ENCODE measurements around the gene VWA2. TPM values are rescaled to one million over a fixed set of nuclear protein-coding genes. Genes with fewer than 3 reads are reported as not detected.

The VWA2 gene
- polyA plus RNA-seq, 2 of the 4 experiments (the other 2 are of a cell fraction), result not detected

DNA sequence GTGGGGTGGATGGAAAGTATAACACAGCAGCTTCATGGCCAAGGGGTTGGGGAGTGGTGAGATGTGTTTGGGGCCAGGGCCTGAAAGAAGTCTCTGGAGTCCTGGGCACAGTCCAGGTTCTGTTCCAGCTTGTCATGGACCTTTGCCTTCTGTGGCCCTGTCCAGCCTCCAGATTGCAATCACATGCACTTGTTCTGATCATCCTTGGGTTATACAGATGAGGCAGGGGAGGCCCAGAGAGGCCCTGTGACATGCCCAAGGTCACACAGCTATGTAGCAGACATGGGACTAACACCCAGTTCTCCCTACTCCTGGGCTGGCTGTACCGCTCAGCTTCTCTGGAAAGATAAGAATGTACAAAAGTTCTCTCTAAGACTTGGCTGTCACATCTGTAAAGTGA is 11.7 kb downstream of the VWA2 start (continued):
- TF ChIP-seq POLR2A (IDR thresholded peaks at IDR 0.05; ENCODE audit: low read length) (no peak), MYC (IDR thresholded peaks at IDR 0.05; ENCODE audit: borderline replicate concordance, low read length) (no peak), EHMT2 (IDR thresholded peaks at IDR 0.05; ENCODE audit: low read depth) (no peak), MAFK (IDR thresholded peaks at IDR 0.05; ENCODE audit: partially characterized antibody) (no peak), ESRRA (IDR thresholded peaks at IDR 0.05; ENCODE audit: borderline replicate concordance, low read length) (no peak), ZNF302 (CRISPR knock-in tag; IDR thresholded peaks at IDR 0.05) (no peak), HOXB13 (CRISPR knock-in tag; IDR thresholded peaks at IDR 0.05; ENCODE audit: low read depth) (no peak), PHF8 (IDR thresholded peaks at IDR 0.05; ENCODE audit: borderline replicate concordance, low read depth) (no peak), RFX5 (IDR thresholded peaks at IDR 0.05) (no peak), KDM5A (IDR thresholded peaks at IDR 0.05) (no peak)
- TF ChIP-seq, protein P1, sequence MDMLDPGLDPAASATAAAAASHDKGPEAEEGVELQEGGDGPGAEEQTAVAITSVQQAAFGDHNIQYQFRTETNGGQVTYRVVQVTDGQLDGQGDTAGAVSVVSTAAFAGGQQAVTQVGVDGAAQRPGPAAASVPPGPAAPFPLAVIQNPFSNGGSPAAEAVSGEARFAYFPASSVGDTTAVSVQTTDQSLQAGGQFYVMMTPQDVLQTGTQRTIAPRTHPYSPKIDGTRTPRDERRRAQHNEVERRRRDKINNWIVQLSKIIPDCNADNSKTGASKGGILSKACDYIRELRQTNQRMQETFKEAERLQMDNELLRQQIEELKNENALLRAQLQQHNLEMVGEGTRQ (IDR thresholded peaks at IDR 0.05), result no peak

DNA sequence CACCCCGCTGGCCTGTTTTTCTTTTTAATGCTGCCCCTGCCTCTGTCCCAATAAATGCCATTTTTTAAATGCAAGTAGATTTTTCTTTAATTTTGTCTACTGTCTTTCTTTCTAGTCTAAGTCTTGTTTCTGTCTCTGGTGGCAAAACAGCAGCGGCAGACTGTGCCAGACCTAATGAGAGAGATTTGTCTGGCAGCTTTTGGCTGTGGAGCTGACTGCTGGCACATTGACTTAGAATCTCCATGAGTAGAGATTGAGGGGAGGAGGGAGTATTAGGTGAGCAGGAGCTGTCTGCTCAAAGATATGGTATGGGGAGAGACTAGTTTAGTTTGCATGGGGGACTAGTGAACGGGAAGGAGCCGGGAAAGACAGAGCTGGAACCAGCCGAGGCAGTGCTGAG is 13.0 kb downstream of the VWA2 start:
- DNase-seq (ENCODE audit: low read depth in 1 of 2, low spot score in 1 of 2) (no peak), ATAC-seq (peak in 1 of 2 experiments; percentile 23; a peak in 4 of 6 replicates), FAIRE-seq (no peak)
- ChIA-PET CTCF (interaction anchor here (1.1 to 1.6 kb wide), 4 partner anchors 11 to 39 kb away, joined by 3 to 5 read pairs (median 4); no protein-coding TSS in a partner anchor), POLR2A (no interaction called here)
- no peaks in the 10 kb centered on the region for H3K9me3 ChIP-seq
- H3K4me3 ChIP-seq, result no peak overlapping the region
- H3K4me2 ChIP-seq, result no peak overlapping the region
- TF ChIP-seq HOXA7 (CRISPR knock-in tag; IDR thresholded peaks at IDR 0.05) (no peak), KDM1A (IDR thresholded peaks at IDR 0.05; ENCODE audit: low read depth) (no peak)
- WGBS (ENCODE audit: missing lambda C conversion rate), result 79% methylated on average over 5 of the region's 5 CpGs
- H3K27ac ChIP-seq, result no peak overlapping the region
- no peaks in the 10 kb centered on the region for H3K4me1 ChIP-seq

DNA sequence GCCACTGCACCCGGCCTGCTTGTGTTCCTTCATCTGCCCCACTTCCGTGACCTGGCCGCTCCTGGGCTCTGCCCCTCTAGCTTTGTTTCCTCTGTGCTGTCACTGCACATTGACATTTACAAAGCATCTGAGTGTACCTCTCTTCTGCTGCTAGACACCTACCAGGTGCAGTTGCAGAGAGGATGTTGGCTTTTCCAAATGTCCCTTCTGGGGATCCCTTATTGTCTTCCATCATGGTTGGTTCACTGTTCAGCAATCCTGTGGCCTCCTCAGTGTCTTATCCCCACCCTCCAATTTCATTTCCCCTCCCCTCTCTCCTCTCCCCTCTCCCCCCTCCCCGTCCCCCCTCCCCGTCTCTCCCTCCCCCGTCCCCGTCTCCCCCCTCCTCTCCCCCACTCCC is 13.8 kb downstream of the VWA2 start:
- ATAC-seq (peak in 1 of 2 experiments; percentile 47; a peak in 3 of 6 replicates), DNase-seq (ENCODE audit: low read depth in 1 of 2, low spot score in 1 of 2) (no peak), FAIRE-seq (no peak)
- Histone ChIP-seq H3K4me3 (no peak overlapping the region), H3K27ac (no peak overlapping the region), H3K9me3 (no peaks in the 10 kb centered on the region), H3K4me1 (no peaks in the 10 kb centered on the region), H3K4me2 (no peak overlapping the region)
- WGBS (ENCODE audit: missing lambda C conversion rate), result 87% methylated on average over 3 of the region's 7 CpGs
- POLR2A ChIA-PET, result no interaction called here
- CTCF ChIA-PET, result interaction anchor here (1.5 to 1.6 kb wide), 2 partner anchors 11 to 13 kb away, joined by 4 read pairs; no protein-coding TSS in a partner anchor
- no peak for TF ChIP-seq RAD21 (conservative IDR thresholded peaks at IDR 0.05 in 1 of 2, IDR thresholded peaks at IDR 0.05 in 1 of 2)
- no peak for TF ChIP-seq MAZ (IDR thresholded peaks at IDR 0.05; ENCODE audit: borderline replicate concordance, low read depth, low read length)
- no peak for TF ChIP-seq SMC3 (IDR thresholded peaks at IDR 0.05)
- no peak for TF ChIP-seq HDAC2 (IDR thresholded peaks at IDR 0.05)
- TF ChIP-seq RFX5 (IDR thresholded peaks at IDR 0.05), result no peak
- TF ChIP-seq, protein P1 (IDR thresholded peaks at IDR 0.05), result no peak
- TF ChIP-seq TP53 (CRISPR knock-in tag; IDR thresholded peaks at IDR 0.05), result no peak
- TF ChIP-seq MYC (IDR thresholded peaks at IDR 0.05; ENCODE audit: borderline replicate concordance, low read length), result no peak
- TF ChIP-seq, protein P2, sequence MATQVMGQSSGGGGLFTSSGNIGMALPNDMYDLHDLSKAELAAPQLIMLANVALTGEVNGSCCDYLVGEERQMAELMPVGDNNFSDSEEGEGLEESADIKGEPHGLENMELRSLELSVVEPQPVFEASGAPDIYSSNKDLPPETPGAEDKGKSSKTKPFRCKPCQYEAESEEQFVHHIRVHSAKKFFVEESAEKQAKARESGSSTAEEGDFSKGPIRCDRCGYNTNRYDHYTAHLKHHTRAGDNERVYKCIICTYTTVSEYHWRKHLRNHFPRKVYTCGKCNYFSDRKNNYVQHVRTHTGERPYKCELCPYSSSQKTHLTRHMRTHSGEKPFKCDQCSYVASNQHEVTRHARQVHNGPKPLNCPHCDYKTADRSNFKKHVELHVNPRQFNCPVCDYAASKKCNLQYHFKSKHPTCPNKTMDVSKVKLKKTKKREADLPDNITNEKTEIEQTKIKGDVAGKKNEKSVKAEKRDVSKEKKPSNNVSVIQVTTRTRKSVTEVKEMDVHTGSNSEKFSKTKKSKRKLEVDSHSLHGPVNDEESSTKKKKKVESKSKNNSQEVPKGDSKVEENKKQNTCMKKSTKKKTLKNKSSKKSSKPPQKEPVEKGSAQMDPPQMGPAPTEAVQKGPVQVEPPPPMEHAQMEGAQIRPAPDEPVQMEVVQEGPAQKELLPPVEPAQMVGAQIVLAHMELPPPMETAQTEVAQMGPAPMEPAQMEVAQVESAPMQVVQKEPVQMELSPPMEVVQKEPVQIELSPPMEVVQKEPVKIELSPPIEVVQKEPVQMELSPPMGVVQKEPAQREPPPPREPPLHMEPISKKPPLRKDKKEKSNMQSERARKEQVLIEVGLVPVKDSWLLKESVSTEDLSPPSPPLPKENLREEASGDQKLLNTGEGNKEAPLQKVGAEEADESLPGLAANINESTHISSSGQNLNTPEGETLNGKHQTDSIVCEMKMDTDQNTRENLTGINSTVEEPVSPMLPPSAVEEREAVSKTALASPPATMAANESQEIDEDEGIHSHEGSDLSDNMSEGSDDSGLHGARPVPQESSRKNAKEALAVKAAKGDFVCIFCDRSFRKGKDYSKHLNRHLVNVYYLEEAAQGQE (IDR thresholded peaks at IDR 0.05), result no peak
- no peak for TF ChIP-seq CHD4 (IDR thresholded peaks at IDR 0.05; ENCODE audit: borderline replicate concordance)
- TF ChIP-seq, protein P3, sequence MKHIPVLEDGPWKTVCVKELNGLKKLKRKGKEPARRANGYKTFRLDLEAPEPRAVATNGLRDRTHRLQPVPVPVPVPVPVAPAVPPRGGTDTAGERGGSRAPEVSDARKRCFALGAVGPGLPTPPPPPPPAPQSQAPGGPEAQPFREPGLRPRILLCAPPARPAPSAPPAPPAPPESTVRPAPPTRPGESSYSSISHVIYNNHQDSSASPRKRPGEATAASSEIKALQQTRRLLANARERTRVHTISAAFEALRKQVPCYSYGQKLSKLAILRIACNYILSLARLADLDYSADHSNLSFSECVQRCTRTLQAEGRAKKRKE (CRISPR knock-in tag; IDR thresholded peaks at IDR 0.05; ENCODE audit: low read depth), result no peak
- TF ChIP-seq TFCP2L1 (CRISPR knock-in tag; IDR thresholded peaks at IDR 0.05), result no peak
- TF ChIP-seq RCOR1 (IDR thresholded peaks at IDR 0.05; ENCODE audit: low read depth, low read length), result no peak
- no peak for TF ChIP-seq BHLHE40 (IDR thresholded peaks at IDR 0.05; ENCODE audit: low read depth, low read length)
- TF ChIP-seq FOXS1 (CRISPR knock-in tag; IDR thresholded peaks at IDR 0.05), result no peak
- TF ChIP-seq EP300 (IDR thresholded peaks at IDR 0.05), result no peak
- TF ChIP-seq ESRRA (IDR thresholded peaks at IDR 0.05; ENCODE audit: borderline replicate concordance, low read length), result no peak
- no peak for TF ChIP-seq ZC3H11A (IDR thresholded peaks at IDR 0.05)

Measured in A549 (cell line).